Neural cell (in vitro differentiated cells): ENCODE results near the gene RSKR.

Experiments
- CTCF ChIP-seq: fragments of 450-650 bp; IDR thresholded peaks from 2 replicates; pipeline ENCODE4 v1.5.1; 2014; ENCODE audit warnings: antibody characterized with exemption, mild to moderate bottlenecking, moderate library complexity; ENCODE audit not compliant: poor library complexity, severe bottlenecking
- EP300 ChIP-seq: fragments of 450-650 bp; conservative IDR thresholded peaks from 2 replicates; pipeline ENCODE4 v1.6.1; 2014; ENCODE audit warnings: antibody characterized with exemption, mild to moderate bottlenecking, moderate library complexity; ENCODE audit not compliant: poor library complexity, severe bottlenecking
- EZH2 ChIP-seq: fragments of 200-600, 300-800 bp; shearing (Covaris generic), sonication (generic); IDR thresholded peaks from 2 replicates; pipeline ENCODE4 v1.6.1; 2014; ENCODE audit warnings: antibody characterized with exemption, low read length, borderline replicate concordance, mild to moderate bottlenecking; ENCODE audit not compliant: insufficient read depth, poor library complexity, severe bottlenecking
- POLR2AphosphoS5 ChIP-seq: IDR thresholded peaks from 2 replicates; pipeline ENCODE4 v1.6.1; 2012
- RAD21 ChIP-seq: fragments of 450-650 bp; conservative IDR thresholded peaks from 2 replicates; pipeline ENCODE4 v1.6.1; 2014; ENCODE audit warnings: antibody characterized with exemption, mild to moderate bottlenecking, moderate library complexity
- REST ChIP-seq: IDR thresholded peaks from 2 replicates; pipeline ENCODE4 v1.6.1; 2012; ENCODE audit warnings: borderline replicate concordance
- SMC3 ChIP-seq: fragments of 450-650 bp; conservative IDR thresholded peaks from 2 replicates; pipeline ENCODE4 v1.6.1; 2014; ENCODE audit warnings: antibody characterized with exemption, mild to moderate bottlenecking, moderate library complexity; ENCODE audit not compliant: poor library complexity
- TAF1 ChIP-seq: IDR thresholded peaks from 2 replicates; pipeline ENCODE4 v1.6.1; 2012; ENCODE audit warnings: low read depth

- TF ChIP-seq EP300: no peak
- TF ChIP-seq TAF1: no peak
- no peak for TF ChIP-seq POLR2AphosphoS5
- TF ChIP-seq CTCF: no peak
- TF ChIP-seq RAD21: no peak
- TF ChIP-seq EZH2: no peak
- no peak for TF ChIP-seq REST
- no peak for TF ChIP-seq SMC3
These were observed 34.5 kb downstream of the RSKR start for GRCh38 chr17:28579526-28579925.
